Liver (tissue), 3 donors: ENCODE measurements around the gene SEMA3E.

Source experiments
- CTCF ChIP-seq: fragments of 150-350 bp; IDR thresholded peaks from 2 replicates; pipeline ENCODE4 v1.5.1; 2017; ENCODE audit warnings: improper control_type of control experiment, low read depth, low read length; ENCODE audit not compliant: missing input control
- HNF4A ChIP-seq, 2 donors: conservative IDR thresholded peaks; 2 replicates each; pipeline ENCODE4 v1.6.1; 2016; ENCODE audit warnings: antibody characterized with exemption in 2 of 2, mild to moderate bottlenecking in 2 of 2
- JUND ChIP-seq, 2 donors: IDR thresholded peaks; 2 replicates each; pipeline ENCODE4 v1.6.1; 2016; ENCODE audit warnings: antibody characterized with exemption in 2 of 2
- MAX ChIP-seq: IDR thresholded peaks from 2 replicates; pipeline ENCODE4 v1.6.1; 2016; ENCODE audit warnings: antibody characterized with exemption
- RAD21 ChIP-seq, 2 donors: IDR thresholded peaks; 2 replicates each; pipeline ENCODE4 v1.6.1; 2016; ENCODE audit warnings: antibody characterized with exemption in 2 of 2, mild to moderate bottlenecking in 2 of 2
- SP1 ChIP-seq: IDR thresholded peaks from 2 replicates; pipeline ENCODE4 v1.6.1; 2018; ENCODE audit warnings: antibody characterized with exemption, mild to moderate bottlenecking
- TAF1 ChIP-seq: conservative IDR thresholded peaks from 2 replicates; pipeline ENCODE4 v1.6.1; 2016; ENCODE audit warnings: antibody characterized with exemption, mild to moderate bottlenecking
- YY1 ChIP-seq: IDR thresholded peaks from 2 replicates; pipeline ENCODE4 v1.6.1; 2016; ENCODE audit warnings: antibody characterized with exemption, mild to moderate bottlenecking
- ZBTB33 ChIP-seq: IDR thresholded peaks from 2 replicates; pipeline ENCODE4 v1.6.1; 2016; ENCODE audit warnings: antibody characterized with exemption
- TF ChIP-seq, protein P1 (sequence below): IDR thresholded peaks from 2 replicates; pipeline ENCODE4 v1.6.1; 2016; ENCODE audit warnings: antibody characterized with exemption, mild to moderate bottlenecking
- donor health status: healthy.
- donor health status: healthy.

DNA sequence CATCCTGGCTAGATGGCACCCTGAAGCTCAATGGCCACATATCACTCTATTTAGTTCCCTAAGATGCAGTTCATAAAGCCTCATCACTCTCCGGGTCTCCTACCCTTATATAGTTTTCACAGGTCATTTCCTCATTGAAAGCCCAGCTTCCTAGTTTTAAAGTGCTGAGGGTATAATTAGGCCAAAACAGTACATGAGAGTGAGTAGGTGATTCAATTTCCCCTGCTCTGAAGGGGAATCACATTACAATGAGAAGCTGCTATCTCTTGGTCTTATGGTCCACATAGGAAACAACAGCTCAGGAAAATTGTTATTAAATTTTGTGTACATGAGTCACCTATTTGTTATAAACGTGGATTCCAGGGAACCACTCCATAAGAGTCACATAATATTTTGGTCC lies 162.0 kb downstream of the SEMA3E start:
- no peak for TF ChIP-seq MAX
- TF ChIP-seq CTCF, result no peak
- TF ChIP-seq TAF1, result no peak
- TF ChIP-seq ZBTB33, result no peak
- TF ChIP-seq, protein P1, sequence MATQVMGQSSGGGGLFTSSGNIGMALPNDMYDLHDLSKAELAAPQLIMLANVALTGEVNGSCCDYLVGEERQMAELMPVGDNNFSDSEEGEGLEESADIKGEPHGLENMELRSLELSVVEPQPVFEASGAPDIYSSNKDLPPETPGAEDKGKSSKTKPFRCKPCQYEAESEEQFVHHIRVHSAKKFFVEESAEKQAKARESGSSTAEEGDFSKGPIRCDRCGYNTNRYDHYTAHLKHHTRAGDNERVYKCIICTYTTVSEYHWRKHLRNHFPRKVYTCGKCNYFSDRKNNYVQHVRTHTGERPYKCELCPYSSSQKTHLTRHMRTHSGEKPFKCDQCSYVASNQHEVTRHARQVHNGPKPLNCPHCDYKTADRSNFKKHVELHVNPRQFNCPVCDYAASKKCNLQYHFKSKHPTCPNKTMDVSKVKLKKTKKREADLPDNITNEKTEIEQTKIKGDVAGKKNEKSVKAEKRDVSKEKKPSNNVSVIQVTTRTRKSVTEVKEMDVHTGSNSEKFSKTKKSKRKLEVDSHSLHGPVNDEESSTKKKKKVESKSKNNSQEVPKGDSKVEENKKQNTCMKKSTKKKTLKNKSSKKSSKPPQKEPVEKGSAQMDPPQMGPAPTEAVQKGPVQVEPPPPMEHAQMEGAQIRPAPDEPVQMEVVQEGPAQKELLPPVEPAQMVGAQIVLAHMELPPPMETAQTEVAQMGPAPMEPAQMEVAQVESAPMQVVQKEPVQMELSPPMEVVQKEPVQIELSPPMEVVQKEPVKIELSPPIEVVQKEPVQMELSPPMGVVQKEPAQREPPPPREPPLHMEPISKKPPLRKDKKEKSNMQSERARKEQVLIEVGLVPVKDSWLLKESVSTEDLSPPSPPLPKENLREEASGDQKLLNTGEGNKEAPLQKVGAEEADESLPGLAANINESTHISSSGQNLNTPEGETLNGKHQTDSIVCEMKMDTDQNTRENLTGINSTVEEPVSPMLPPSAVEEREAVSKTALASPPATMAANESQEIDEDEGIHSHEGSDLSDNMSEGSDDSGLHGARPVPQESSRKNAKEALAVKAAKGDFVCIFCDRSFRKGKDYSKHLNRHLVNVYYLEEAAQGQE, result no peak
- no peak for TF ChIP-seq SP1
- TF ChIP-seq YY1, result no peak
- no peak for TF ChIP-seq JUND (IDR thresholded peaks at IDR 0.05)
- no peak for TF ChIP-seq HNF4A (conservative IDR thresholded peaks at IDR 0.05)
- TF ChIP-seq RAD21 (IDR thresholded peaks at IDR 0.05), result no peak
